NCI-H1092 treated with DMSO at 0.1 percent for 48 hours (cell line): ENCODE measurements around the gene PPP1R37.

Experiments used
- DNase-seq: peaks from one replicate; lab custom pipeline; 2025; lab: John Stamatoyannopoulos, UW

Gene PPP1R37

DNA sequence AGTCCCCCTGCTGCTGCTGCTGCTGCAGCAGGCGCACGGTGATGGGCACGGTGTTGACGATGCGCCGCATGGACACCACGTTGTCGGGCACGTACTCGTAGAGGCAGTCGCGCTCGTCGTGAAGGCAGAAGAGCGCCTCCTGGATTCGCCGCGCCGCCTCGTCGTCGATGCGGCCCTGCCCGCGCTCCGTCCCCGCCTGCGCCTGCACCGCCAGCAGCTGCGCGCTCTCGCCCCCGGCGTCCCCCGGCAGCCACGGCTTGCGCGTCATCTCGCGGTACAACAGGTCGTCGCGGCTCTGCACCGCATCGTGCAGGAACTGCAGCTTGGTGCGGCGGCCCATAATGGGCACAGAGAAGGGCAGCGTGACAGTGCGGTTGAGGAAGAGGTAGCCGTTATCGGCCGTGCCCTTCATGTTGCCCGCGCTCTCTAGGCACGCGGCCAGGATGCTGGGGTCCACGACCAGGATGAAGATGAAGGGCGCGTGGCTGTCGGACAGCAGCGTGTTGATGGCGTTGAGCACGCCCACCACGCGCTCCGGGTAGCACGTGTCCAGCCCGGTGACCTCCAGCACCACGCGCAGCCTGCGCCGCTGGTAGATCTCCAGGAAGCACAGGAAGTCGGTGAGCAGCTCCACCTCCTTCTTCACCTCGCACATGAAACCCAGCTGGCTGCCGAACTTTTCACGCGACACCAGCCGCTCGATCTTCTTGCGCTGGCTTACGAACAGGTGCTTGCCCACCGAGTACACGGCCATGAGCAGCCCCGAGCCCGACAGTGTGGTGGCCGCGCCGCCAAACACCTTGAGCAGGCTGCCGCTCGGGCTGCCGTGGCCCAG, 59.7 kb downstream of the PPP1R37 start:
- no peak for DNase-seq

DNA sequence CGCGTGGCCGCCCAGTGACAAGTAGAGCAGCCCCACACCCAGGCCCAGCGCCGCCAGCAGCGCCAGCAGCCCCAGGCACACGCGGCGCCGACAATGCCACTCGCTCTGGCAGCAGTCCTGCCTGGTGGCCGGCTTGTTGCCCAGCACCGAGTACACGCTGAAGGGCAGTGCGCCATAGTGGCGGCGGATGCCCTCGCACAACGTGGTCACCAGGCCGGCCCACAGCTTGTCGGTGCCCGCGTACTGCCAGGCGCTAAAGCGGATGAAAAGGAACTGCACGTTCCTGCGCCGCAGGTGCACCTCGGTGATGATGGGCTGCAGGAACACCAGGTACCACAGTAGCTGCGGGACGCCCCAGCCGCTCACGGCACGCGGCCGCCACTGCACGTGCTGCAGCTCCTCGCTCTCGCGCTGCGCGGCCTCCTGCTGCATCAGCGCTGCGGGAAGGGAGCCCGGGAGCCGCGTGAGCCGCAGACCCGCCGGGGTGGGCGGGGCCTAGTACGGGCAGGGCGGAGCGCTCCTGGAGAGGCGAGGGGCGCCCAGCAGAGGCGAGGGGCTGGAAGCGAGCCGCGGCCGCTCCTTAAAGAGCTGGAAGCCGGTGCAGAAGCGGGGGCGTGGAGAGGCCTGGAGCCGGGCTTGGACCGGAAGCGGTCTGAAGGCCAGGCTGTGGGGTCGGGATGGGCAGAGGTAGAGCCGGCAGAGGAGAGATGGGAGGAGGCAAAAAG, 60.5 kb downstream of the PPP1R37 start:
- DNase-seq: no peak

DNA sequence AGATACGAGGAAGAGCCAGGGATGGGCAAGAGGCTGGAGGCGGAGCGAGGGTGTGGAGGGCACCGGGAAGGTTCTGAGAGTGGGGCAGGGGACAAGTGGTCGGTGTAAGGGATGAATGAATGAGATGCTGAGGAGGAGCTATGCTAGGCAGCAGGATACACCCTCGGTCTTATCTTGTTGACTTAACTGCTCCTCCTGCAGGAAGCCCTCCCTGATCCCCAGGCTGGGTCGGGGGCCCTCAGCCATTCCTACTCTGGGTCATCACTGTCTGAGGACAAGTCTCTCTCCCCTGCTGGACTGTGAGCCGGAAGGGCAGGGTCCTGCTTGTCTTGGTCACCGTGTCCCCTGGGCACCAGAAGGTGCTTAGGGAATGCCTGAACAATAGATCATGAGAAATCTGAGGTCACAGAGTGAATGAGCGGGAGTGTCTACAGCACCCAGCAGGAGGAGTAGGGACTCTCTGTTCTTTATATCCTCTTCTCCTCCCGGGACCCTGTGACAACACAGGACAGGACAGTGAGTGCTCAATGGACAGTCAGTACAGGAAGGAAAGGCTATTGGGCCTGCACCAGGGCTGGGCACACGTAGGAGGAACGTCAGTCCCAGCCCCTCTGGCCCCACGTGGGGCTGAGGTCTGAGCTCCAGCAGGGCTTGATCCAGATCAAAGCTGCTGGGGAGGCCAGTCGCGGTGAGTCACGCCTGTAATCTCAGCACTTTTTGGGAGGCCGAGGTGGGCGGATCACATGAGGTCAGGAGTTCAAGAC, 61.3 kb downstream of the PPP1R37 start:
- DNase-seq: no peak

DNA sequence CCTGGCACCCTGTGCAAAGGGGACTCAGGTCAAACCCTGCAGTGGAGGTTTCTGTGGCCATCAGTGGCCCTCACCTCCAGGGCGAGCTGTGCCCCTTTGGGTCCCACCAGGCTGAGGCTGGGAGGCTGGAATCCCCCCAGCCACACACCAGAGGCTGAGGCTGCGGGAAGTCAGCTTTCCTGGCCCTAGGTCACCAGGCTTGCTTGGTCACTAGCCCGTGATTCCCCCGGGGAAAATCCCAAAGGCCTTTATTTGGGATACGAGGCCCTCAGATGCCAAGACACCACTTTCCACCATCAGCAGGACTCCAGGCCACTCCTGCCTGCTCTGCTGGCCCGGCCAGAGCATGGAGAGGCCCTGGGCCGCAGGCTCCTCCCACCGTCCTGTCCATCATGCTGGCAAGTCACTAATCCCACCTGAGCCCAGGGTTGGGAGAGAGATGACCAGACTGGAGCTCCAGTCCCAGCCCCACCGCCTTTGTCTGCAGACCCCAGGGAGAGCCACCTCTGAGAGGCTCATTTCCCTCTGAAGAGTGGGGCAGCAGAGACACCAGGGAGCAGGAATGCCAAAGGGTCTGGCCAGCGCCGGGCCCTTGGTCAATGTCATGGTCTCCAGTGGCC, 63.1 kb downstream of the PPP1R37 start:
- no peak for DNase-seq

DNA sequence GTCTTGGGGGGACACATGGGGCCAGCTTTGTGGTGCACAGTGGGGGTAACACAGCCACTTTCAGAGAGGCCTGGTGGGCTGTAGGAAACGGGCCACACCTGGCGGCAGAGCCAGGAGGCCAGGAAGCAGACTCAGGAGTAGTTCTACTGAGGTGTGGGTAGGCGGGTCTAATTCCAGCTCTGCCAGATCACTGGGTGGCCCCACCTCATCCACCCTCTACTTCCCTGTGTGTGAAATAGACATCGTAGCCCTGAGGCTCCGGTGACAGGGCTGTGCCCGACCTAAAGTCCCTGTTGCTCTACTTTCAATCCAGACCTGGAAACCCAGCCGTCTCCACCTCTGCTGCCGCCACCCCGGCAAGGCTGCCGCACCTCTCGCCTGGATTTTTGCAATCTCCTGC, 63.8 kb downstream of the PPP1R37 start:
- DNase-seq: no peak

DNA sequence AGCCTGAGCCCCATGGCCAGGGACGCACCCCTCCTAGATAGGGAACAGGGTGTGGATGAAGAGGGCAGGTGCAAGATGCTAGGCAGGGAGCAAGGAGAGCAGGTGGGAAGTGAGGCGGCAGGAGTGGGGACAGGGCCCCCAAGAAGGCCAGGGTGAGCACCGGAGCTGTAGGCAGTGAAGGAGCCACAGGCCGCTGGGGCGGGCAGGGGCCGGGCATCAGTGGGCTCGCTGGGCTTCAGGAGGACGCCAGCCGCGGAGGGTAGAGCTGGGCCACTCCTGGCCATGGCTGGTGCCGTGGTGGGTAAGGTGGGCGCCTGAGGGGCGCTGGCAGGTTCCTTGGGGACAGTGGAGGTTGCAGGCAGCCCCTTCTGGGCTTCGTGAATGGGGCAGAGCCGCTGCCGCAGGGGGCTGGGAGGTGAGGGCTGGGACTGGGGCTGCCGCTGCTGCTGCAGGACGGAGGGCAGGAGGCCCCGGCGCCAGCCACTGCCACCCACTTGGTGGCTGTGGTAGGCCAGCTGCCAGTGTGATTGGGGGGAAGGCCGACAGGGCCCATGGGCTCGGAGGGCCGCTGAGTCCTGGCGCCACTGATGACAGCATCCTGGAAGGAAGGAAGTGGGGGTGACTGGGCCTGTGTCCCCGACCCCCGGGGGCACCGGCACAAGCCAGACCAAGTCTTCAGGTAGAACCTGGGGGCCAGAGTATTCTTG, 65.7 kb downstream of the PPP1R37 start:
- DNase-seq: no peak

DNA sequence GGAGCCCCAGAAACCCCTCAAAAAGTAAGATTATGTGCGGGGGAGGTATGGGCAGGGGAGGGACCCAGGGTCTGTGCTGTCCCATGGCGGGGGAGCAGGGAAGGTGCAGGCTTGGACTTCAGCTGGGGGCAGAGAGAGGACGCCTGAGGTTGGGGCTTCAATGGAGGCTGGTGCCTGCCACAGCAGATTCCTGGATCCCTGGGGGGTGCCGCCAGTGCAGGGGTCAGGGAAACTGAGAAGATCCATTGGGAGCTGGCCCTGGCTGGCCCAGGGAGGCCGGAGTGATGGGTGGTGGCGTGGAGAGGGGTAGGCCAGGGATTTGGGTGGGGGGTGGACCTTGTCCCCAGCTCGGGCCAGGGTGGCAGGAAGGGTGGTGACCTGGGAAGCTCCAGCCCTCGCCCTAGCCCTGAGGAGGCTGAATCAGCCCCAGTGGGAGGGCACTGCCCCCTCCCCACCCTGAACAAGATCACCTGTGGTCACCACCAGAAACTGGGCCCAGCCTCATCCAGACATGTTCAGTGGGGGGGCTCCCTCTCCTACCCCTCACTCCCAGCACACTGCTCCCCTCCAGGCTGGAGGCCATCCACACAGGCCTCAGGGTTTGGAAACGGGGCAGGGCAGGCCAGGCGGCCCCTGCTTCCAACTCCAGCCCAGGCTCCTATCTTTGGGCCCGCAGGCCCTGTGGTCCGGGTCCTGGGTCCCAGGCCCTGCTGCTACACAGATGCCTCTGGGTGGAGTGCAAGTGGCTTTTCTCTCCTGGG, 66.4 kb downstream of the PPP1R37 start:
- no peak for DNase-seq

DNA sequence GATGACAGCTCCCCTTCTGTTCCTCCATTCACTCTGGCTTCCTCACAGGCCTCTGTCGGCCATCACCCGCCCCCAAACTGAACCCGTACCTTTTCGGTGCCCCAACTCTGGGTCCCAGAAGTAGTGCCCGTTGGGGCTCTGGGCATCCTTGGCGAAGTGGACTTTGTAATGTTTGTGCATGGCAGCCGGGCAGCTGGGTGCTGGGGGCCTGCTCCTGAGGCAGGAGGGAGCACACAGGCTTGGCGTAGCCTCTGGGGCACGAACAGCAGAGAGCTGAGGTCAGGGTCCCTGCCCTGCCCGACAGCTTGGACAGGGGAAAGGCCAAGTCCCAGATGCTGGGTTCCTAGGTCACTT, 67.0 kb downstream of the PPP1R37 start:
- DNase-seq: no peak

DNA sequence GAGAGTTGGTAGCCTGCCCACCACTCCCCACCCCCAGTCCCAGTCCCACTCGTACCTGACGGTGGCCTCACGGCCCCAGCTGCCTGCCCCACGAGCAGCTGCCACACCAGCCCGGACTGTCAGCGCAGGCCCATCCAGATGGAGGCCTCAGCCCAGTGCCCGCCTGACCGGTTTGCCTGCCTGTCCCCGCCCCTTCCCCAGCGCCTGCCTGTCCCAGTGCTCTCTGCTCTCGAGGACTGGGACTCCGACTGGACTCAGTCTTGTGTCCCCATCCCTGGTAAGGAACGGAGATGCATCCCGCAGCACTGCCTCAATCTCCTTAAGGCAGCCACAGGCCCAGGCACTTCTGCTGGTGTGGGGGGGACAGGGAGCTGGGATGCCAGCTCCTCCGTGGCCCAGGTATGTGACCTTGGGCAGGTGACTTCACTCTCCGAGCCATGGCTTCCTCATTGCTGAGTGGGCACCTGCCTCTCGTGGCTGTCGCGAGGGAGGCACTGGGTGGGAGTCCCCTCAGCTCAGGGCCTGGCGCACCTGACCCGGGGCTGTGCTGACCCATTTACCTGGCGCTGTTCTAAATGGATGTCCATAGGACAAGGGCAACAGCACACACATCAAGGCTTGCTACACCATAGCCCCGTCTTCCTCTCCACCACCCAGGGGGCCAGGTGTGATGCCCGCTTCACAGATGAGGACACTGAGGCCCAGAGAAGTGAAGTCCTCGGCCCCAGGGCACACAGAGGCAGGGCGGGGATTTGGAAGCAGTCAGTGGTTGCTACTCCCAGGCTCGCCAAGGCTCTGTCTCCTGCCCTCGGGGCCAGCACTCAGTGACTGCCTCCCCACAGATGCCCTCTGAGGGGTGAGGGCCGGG, 68.1 kb downstream of the PPP1R37 start, which contains the start of gene NKPD1:
TSS of gene NKPD1 (minus strand) at position 113 of the 868 bp plus-strand sequence. CDS start 832 bp downstream, outside the sequence.
- no peak for DNase-seq

DNA sequence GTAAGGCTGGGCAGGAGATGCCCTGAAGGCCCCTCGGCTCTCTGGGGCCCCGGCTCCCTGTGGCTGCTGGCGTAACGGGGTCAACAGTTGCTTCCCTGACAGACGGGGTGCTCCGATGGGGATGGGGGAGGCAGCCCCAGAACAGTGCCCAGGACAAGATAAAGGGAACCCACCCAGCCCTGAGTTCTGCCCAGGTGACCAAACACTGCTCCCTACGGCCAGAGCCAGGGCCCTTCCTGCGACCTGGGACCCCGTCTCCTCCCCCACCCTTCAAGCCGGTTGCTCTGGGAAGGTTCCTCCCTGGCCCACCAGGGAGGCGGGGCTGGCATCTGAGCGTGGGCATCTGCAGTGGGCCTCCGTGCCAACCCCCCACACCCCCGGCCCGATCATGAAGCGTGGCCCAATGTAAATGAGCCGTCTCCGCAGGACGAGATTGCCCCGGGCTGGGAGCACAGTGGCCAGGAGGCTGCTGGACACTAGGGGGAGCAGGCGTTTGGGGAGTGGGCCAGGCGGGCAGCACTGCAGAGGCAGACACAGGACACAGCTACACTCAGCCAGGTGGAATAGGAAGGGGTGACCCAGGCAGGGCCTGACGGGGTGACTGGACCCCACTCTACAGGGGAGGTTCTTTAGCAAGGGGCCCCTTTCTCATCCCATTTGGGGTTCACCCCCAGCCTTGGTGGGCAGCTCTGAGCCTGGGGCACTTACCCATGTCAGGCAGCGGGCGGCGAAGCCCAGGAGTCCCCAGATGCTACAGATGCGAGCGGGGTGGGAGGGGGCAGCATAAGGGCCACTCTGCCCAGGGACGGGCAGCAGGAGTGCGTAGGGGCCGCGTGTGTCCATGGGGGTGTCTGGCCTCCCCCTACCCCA, 69.0 kb downstream of the PPP1R37 start:
- DNase-seq: no peak

DNA sequence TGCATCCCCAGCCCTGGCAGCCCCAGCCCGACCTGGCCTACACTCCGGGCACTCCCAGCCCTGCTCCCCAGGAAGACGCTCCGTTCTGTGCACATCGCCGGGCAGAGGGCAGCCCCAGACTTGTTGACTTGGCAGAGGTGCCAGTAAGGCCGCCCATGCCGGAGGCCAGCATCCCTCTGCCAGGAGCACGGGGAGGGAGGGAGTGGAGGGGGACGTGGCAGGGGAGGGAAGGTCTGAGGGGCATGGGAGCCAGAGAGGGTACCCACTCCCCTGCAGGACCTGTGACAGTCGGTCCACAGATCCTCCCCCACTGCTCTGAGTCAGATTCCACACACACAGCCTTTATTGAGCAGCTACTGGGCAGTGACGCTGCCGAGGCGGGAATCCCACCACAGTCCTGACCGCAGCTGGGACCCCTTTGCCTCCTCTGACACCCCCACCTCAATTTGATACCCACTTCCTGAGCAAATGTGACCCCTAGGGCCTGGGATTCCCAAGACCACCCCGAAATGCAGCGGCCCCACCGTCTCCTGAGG, 69.7 kb downstream of the PPP1R37 start:
- peak; percentile 55 for DNase-seq

DNA sequence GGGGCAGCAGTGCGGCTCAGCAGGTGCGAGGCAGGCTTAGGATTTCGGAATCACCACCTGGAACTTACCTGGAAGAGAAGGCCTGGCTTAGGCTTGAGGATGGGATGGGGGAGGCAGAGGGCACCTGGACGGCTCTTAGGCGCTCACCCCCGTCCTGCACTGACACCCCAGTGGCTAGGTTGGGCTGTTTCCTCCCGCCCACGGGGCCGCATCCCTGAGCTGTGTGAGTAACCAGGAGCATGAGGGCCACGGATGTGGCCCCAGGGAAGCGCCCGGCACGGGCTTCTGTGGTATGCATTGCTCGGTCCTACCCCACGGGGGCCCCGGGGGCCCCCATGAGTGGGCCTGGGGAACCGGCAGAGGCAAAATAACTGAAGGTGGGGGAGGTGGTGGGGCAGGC, 70.2 kb downstream of the PPP1R37 start:
- DNase-seq: no peak

DNA sequence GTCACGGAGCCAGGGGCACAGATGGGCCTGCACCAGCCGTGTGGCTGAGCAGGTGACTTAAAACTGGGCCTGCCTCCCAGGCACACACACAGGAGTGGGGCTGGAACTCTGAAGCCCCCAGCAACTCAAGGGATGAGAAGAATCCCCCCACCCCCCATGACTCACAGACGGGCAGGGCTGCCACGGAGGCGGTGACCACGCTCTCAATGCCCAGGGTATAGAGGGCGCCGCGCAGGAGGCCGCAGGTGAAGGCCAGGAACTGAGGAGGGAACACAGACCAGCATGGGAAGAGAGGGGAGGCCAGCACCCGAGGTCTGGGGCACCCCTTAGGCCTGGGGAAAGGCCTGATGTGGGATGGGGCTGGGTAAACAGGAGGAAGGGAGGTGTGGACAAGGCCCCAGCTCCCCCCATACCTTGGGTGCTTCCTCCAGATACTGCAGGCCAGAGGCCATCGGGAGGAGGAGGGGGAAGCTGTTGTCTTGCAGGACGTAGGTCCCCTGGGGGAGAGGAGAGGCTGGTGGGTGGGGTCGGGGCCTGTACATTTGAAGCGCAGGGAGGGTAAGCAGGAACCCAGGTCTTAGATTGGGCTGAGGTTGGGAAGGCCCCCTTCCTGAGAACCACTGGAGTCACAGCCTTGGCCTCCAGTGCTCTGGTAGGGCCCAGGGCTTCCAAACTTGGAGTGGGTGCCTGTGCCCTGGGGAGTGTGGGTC, 70.9 kb downstream of the PPP1R37 start:
- DNase-seq: no peak

DNA sequence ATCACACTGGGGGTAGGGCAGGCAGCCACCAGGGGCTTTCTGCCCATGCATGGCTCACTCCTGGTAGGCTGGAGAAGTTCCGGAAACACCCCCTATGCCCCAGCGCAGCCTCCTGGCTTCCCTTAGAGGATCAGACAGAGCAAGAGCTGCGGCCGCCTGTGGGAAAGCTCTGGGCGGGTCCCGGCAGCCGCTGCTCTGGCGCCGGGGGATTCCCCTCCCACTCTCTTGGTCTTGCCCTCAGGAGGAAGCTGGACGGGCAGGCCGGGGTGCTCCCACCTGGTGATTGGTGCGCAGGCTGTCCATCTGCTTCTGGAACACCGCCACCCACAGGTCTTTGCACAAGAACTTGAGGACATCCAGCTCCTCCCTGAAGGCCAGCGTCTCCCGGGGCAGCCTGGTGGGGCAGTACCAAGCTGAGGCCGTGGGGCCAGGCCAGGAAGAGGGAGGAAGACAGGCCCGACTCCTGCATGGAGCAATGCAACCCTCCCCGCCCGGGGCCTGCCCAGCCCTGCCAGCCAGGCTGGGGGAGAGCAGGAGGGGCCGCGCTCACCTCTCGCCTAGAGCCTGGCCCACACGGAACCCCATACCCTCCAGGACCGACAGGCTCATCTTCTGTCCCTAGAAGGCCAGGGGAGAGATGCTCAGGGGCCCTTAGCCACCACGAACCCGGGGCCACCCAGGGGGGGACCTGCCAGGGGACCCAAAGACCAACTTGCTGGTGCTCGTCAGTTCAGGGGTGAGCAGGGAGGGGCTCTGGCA, 71.8 kb downstream of the PPP1R37 start:
- no peak for DNase-seq

DNA sequence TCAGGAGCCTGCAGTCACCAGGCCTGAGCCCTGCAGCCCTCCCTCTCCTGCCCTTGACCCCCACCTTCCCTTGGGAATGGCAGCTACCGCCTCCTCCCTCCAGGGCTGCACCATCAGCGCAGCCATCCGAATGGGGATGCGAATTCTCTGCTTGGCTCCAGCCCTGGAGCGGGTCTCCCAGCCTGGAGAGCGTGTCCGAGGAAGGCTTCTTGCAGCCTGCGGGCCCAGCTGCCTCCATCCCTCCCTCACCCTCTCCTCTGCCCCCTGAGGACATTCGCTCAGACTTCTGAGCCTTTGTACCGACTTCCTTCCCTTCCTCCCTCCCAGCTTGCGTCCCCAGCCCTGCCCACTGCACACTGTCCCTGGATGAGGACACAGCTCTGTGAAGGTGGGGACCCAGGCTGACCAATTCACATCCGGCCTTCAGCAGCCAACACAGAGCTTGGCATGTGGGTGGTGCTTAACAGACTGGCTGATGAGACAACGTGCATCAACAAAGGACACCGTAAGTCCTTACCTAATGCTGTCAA, 73.8 kb downstream of the PPP1R37 start:
- no peak for DNase-seq

DNA sequence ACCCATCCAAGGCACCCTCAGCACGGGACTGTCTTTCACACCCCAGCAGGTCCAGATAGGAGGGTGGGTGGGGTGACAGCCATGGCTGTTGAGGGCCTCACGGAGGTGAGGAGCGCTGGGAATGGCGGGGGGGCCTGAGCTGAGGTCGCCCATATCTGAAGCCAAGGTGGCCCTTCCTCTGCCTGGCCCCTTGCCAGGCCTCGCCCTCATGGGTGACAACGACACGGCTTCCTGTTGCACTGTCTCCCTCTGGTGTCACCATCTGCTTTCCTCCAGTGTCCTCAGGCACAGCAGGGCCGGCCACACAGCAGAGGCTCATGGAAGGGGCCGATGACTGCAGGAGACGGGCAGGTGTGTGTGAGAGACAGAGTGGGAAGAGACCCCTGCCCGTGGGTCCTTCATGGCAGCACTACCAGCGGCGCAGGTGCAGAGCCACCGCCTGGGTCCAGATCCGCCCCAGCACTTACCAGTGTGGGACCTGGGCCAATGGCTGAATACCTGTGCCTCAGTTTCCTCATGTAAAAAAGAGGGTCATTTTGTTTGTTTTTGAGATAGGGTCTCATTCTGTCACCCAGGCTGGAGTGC, 75.9 kb downstream of the PPP1R37 start:
- DNase-seq: no peak

DNA sequence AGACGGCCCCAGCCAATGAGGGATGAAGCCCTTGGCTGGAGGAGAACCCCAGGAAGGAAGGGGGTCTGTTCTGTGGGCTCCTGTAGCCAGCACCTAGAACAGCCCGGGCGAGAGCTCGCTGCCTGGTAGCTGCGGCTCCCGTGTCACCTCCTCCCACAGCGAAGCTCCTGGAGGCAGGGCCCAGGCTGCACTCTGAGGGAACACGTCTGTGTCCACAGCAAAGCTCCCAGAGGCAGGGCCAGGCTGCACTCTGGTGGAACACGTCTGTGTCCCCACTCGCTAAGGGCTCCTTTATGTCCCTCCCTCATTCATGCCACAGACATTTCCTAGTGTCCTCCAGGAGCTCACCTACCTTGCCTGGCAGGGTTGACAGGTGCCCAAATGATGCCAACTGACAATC, 76.6 kb downstream of the PPP1R37 start:
- no peak for DNase-seq
